TTC549 (cell line): ENCODE results near the gene C9orf152.
"Not testable (repeated sequence)": the region's sequence is repeated elsewhere in the genome, so short reads cannot be mapped to it uniquely, and the experiment has no call there.

Experiments
- FAIRE-seq: peaks from 2 replicates; lab custom pipeline; 2012; peaks lifted over from hg19 to GRCh38; lab: Jason Lieb, UNC

Gene C9orf152

GRCh38 chr9:110208031-110208430, at the start of gene C9orf152:
TSS of gene C9orf152 (minus strand) at chr9:110208159. CDS start at chr9:110207579, 580 bp downstream.
- no peak for FAIRE-seq

GRCh38 chr9:110257097-110257841, 49.3 kb upstream of the C9orf152 start:
- FAIRE-seq = no peak

GRCh38 chr9:110256380-110257096, 48.6 kb upstream of the C9orf152 start, which contains the start of gene TXN:
TSS of gene TXN (minus strand) at chr9:110256507. CDS start at chr9:110256435, 72 bp downstream.
- FAIRE-seq = no peak

- FAIRE-seq = no peak
Observed at GRCh38 chr9:110255463-110256379, 47.8 kb upstream of the C9orf152 start.

- no peak for FAIRE-seq
Observed at GRCh38 chr9:110255034-110255462, 47.1 kb upstream of the C9orf152 start.

- FAIRE-seq = no peak
Observed at GRCh38 chr9:110254500-110254899, 46.5 kb upstream of the C9orf152 start.

- no peak for FAIRE-seq
Observed at GRCh38 chr9:110252509-110253139, 44.7 kb upstream of the C9orf152 start.

- FAIRE-seq = not testable (repeated sequence)
Observed at GRCh38 chr9:110251770-110252169, 43.8 kb upstream of the C9orf152 start.

GRCh38 chr9:110251212-110251611, 43.3 kb upstream of the C9orf152 start:
- no peak for FAIRE-seq

GRCh38 chr9:110249603-110250002, 41.6 kb upstream of the C9orf152 start:
- no peak for FAIRE-seq

GRCh38 chr9:110248361-110248760, 40.4 kb upstream of the C9orf152 start:
- no peak for FAIRE-seq

GRCh38 chr9:110246214-110246613, 38.3 kb upstream of the C9orf152 start:
- FAIRE-seq = no peak

GRCh38 chr9:110244616-110245015, 36.7 kb upstream of the C9orf152 start:
- no peak for FAIRE-seq

GRCh38 chr9:110241858-110242321, 33.9 kb upstream of the C9orf152 start:
- FAIRE-seq = no peak

- FAIRE-seq = no peak
Observed at GRCh38 chr9:110241260-110241857, 33.4 kb upstream of the C9orf152 start.

GRCh38 chr9:110240198-110240597, 32.2 kb upstream of the C9orf152 start:
- no peak for FAIRE-seq

GRCh38 chr9:110228321-110228720, 20.4 kb upstream of the C9orf152 start:
- no peak for FAIRE-seq

GRCh38 chr9:110224583-110224982, 16.6 kb upstream of the C9orf152 start:
- FAIRE-seq = no peak

GRCh38 chr9:110220809-110221208, 12.8 kb upstream of the C9orf152 start:
- FAIRE-seq = no peak

- no peak for FAIRE-seq
Observed at GRCh38 chr9:110217656-110218099, 9.7 kb upstream of the C9orf152 start.
